CD4-positive, alpha-beta memory T cell (primary cell): ENCODE data around the gene NARS2. TPM values are rescaled to one million over a fixed set of nuclear protein-coding genes. Genes with fewer than 3 reads are reported as not detected.
"Not testable (repeated sequence)": the region's sequence is repeated elsewhere in the genome, so short reads cannot be mapped to it uniquely, and the experiment has no call there.

Experiments
- CTCF ChIA-PET: fragments of 350-600 bp; sonication (Branson Sonifier 250); formaldehyde crosslinking; loops from one replicate; lab custom pipeline; 2021; ENCODE audit warnings: inconsistent platforms; ENCODE audit not compliant: partially characterized antibody; lab: Charles Lee
- POLR2A ChIA-PET: fragments of 350-600 bp; sonication (Branson Sonifier 250); formaldehyde crosslinking; loops from one replicate; lab custom pipeline; 2021; ENCODE audit not compliant: partially characterized antibody; lab: Charles Lee
- DNase-seq, 5 donors: peaks; one replicate each; pipeline versions ENCODE4 v3.0.0 to v3.0.0-alpha.2; 2020 to 2022; ENCODE audit warnings: mixed read lengths in 1 of 5
- H3K27ac ChIP-seq: one replicate; pipeline ENCODE4 v1.7.0; 2013; ENCODE audit warnings: low read depth, low read length
- H3K27me3 ChIP-seq: 2 replicates; pipeline ENCODE4 v1.7.0; 2013; ENCODE audit warnings: mild to moderate bottlenecking, low read length, moderate library complexity; ENCODE audit not compliant: insufficient read depth
- H3K36me3 ChIP-seq: 2 replicates; pipeline ENCODE4 v1.7.0; 2013; ENCODE audit warnings: mild to moderate bottlenecking, low read length, moderate library complexity; ENCODE audit not compliant: insufficient read depth
- H3K4me1 ChIP-seq: 2 replicates; pipeline ENCODE4 v1.7.0; 2013; ENCODE audit warnings: mild to moderate bottlenecking, low read length, moderate library complexity; ENCODE audit not compliant: insufficient read depth
- H3K4me3 ChIP-seq, 2 donors: one replicate each; pipeline ENCODE4 v1.7.0; 2013; ENCODE audit warnings: low read length in 2 of 2, mild to moderate bottlenecking in 1 of 2
- H3K9me3 ChIP-seq, 2 donors: one replicate each; pipeline ENCODE4 v1.7.0; 2013; ENCODE audit warnings: low read length in 2 of 2, control low read depth in 1 of 2; ENCODE audit not compliant: control insufficient read depth in 1 of 2
- H3K27ac Mint-ChIP-seq, 7 donors: one replicate each; pipeline ENCODE4 v1.8.0; 2020 to 2021; ENCODE audit warnings: mixed read lengths in 7 of 7, mild to moderate bottlenecking in 6 of 7, inconsistent platforms in 3 of 7, moderate library complexity in 3 of 7
- H3K27me3 Mint-ChIP-seq, 2 donors: one replicate each; pipeline ENCODE4 v1.8.0; 2020 to 2021; ENCODE audit warnings: mixed read lengths in 2 of 2
- H3K36me3 Mint-ChIP-seq, 2 donors: one replicate each; pipeline ENCODE4 v1.8.0; 2020 to 2021; ENCODE audit warnings: mixed read lengths in 2 of 2, inconsistent platforms in 1 of 2, mild to moderate bottlenecking in 1 of 2
- H3K4me1 Mint-ChIP-seq, 4 donors: one replicate each; pipeline ENCODE4 v1.8.0; 2020 to 2021; ENCODE audit warnings: mixed read lengths in 4 of 4, mild to moderate bottlenecking in 1 of 4
- H3K4me3 Mint-ChIP-seq, 8 donors: one replicate each; pipeline ENCODE4 v1.8.0; 2020 to 2021; ENCODE audit warnings: mixed read lengths in 8 of 8, mild to moderate bottlenecking in 7 of 8, moderate library complexity in 6 of 8, inconsistent platforms in 3 of 8
- H3K9me3 Mint-ChIP-seq, 8 donors: one replicate each; pipeline ENCODE4 v1.8.0; 2020 to 2021; ENCODE audit warnings: mixed read lengths in 8 of 8, mild to moderate bottlenecking in 5 of 8, inconsistent platforms in 3 of 8, moderate library complexity in 1 of 8
- intact Hi-C: fragments of 100-400 bp; cut with micrococcal nuclease; formaldehyde crosslinking; loops from one replicate; pipeline ENCODE4 v1.15.1; 2023
- polyA plus RNA-seq, 2 donors: library from polyadenylated mRNA; unstranded; fragments of 300-500 nt; fragmentation: Illumina TruSeq; gene quantifications; one replicate each; pipeline ENCODE4 v1.2.3, GENCODE V29; 2021
- total RNA-seq, 2 experiments: library from RNA; stranded (reverse); gene quantifications; one replicate each; pipeline ENCODE4 v1.2.3, GENCODE V29; 2021

The NARS2 gene
- total and polyA plus RNA-seq, 4 experiments from 2014 or later = 14.3 to 18.4 (median 16.7) TPM

DNA sequence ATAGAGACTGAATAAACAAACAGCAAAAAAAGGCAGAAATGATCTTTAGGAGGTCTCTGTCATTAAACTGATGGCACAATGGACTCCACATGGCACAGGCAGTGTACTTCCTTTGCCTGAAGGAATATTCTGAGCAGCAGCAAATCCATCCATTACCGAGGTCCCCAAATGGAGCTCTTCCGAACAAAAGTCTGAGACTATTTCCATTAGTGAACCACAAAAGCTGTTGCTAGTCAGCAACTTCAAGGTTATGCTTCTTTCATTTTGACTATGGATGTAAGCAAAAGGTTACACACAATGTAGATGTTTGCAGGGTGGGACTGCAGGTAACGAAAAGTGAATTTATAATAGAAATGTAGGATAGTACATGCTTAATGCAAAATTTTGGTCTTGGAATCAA lies 14.5 kb downstream of the NARS2 start:
- Histone ChIP-seq H3K36me3 (no peaks in the 10 kb centered on the region), H3K4me1 (peaks cover 41% of the 10 kb centered on the region), H3K4me3 (no peak overlapping the region), H3K9me3 (no peaks in the 10 kb centered on the region), H3K27me3 (no peaks in the 10 kb centered on the region), H3K27ac (no peak overlapping the region)
- CTCF ChIA-PET = no interaction called here
- no peak for DNase-seq
- Mint-ChIP-seq H3K27ac (peak overlapping the region in 3 of 7 donors; percentile 19 to 74 (median 52)), H3K9me3 (no peaks in the 10 kb centered on the region), H3K4me3 (peak overlapping the region in 6 of 8 donors; percentile 10 to 58 (median 26)), H3K4me1 (peaks cover 16 to 61% (median 38%) of the 10 kb centered on the region in 4 donors), H3K36me3 (peaks cover 48 to 54% of the 10 kb centered on the region in 2 donors), H3K27me3 (no peaks in the 10 kb centered on the region)
- intact Hi-C loops = loop anchor here (10.0 kb wide), 1 partner anchor 485 kb away; the partner anchor contains the start of gene NDUFC2
- POLR2A ChIA-PET = interaction anchor here (0.9 kb wide), 1 partner anchor 15 kb away, joined by 3 read pairs; the partner anchor contains the start of gene NARS2

DNA sequence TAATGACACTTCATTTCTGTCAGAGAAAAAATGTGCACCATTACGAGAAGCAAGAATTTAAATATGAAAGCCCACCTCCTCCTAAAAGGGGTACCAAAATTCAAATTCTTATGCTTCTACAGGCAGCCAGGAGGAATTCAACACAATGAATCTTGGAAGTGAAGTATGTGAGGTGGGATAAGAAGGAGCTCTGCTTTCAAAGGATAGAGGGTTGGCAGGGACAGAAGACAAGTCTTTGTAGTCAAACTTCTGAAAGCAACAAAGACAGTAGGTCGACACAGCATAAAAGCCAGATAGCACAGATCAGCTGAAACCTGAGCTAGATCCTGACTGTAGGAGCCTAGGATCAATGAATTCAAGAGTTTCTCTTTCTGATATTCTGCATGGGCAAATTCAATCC lies 17.4 kb downstream of the NARS2 start:
- peak overlapping the region in 1 of 7 donors; percentile 22 for H3K27ac Mint-ChIP-seq
- H3K4me1 Mint-ChIP-seq = peaks cover 14 to 54% (median 30%) of the 10 kb centered on the region in 4 donors
- H3K4me3 Mint-ChIP-seq = no peak overlapping the region
- H3K9me3 Mint-ChIP-seq = no peaks in the 10 kb centered on the region
- CTCF ChIA-PET = no interaction called here
- Histone ChIP-seq H3K9me3 (no peaks in the 10 kb centered on the region), H3K4me3 (no peak overlapping the region), H3K27me3 (no peaks in the 10 kb centered on the region), H3K27ac (no peak overlapping the region), H3K36me3 (no peaks in the 10 kb centered on the region), H3K4me1 (peaks cover 33% of the 10 kb centered on the region)
- no peak for DNase-seq
- POLR2A ChIA-PET = no interaction called here
- H3K27me3 Mint-ChIP-seq = no peaks in the 10 kb centered on the region
- peaks cover 52 to 74% of the 10 kb centered on the region in 2 donors for H3K36me3 Mint-ChIP-seq
- intact Hi-C loops = no loop called here

DNA sequence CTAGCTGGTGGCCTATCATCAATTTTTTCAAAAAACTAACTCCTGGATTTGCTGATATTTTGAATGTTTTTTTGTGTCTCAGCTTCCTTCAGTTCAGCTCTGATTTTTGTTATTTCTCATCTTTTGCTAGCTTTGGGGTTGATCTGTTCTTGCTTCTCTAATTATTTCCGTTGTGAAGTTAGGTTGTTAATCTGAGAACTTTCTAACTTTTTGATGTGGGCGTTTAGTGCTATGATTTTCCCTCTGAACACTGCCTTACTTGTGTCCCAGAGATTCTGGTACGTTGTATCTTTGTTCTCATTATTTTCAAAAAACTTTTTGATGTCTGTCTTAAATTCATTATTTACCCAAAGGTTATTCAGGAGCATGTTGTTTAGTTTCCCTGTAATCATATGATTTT lies 19.1 kb downstream of the NARS2 start:
- peaks cover 7 to 38% (median 18%) of the 10 kb centered on the region in 4 donors for H3K4me1 Mint-ChIP-seq
- H3K36me3 Mint-ChIP-seq = peaks cover 58 to 72% of the 10 kb centered on the region in 2 donors
- no peak overlapping the region for H3K4me3 ChIP-seq
- H3K27me3 ChIP-seq = no peaks in the 10 kb centered on the region
- H3K4me3 Mint-ChIP-seq = no peak overlapping the region
- H3K27ac ChIP-seq = no peak overlapping the region
- H3K27me3 Mint-ChIP-seq = no peaks in the 10 kb centered on the region
- H3K9me3 ChIP-seq = no peaks in the 10 kb centered on the region
- peaks cover 17% of the 10 kb centered on the region for H3K4me1 ChIP-seq
- intact Hi-C loops = no loop called here
- peak overlapping the region in 3 of 7 donors; percentile 27 to 70 (median 62) for H3K27ac Mint-ChIP-seq
- ChIA-PET POLR2A (interaction anchor here (0.6 kb wide), 1 partner anchor 306 kb away, joined by 3 read pairs; no protein-coding TSS in a partner anchor), CTCF (interaction anchor here (1.1 kb wide), 1 partner anchor 9 kb away, joined by 5 read pairs; no protein-coding TSS in a partner anchor)
- no peaks in the 10 kb centered on the region for H3K36me3 ChIP-seq
- no peaks in the 10 kb centered on the region for H3K9me3 Mint-ChIP-seq
- no peak for DNase-seq

DNA sequence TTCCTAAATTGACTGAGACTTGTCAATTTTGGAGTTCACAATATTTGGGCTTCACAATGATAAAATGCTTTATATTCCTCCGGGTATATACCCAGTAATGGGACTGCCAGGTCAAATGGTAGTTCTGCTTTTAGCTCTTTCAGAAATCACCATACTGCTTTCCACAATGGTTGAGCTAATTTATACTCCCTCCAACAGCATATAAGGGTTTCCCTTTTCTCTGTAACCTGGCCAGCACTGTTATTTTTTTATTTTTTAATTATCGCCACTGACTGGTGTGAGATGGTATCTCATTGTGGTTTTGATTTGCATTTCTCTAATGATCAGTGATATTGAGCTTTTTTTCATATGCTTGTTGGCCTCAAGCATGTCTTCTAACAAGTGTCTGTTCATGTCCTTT lies 21.8 kb downstream of the NARS2 start:
- Mint-ChIP-seq H3K36me3 (peaks cover 43 to 60% of the 10 kb centered on the region in 2 donors), H3K9me3 (no peaks in the 10 kb centered on the region)

DNA sequence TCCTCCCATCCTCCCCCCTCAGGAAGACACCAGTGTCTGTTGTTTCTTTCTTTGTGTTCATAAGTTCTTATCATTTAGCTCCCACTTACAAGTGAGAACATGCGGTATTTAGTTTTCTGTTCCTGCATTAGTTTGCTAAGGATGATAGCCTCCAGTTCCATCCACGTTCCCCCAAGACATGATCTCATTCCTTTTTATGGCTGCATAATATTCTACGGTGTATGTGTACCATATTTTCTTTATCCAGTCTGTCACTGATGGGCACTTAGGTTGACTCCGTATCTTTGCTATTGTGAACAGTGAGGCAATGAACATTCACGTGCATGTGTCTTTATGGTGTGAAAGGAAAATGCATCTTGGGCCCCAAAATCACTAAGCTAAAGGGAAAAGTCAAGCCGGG lies 22.5 kb downstream of the NARS2 start:
- DNase-seq, H3K27me3 Mint-ChIP-seq, H3K4me3 Mint-ChIP-seq, H3K4me3 ChIP-seq, H3K27me3 ChIP-seq, H3K4me1 ChIP-seq, H3K9me3 ChIP-seq, H3K27ac ChIP-seq, H3K9me3 Mint-ChIP-seq, POLR2A ChIA-PET, H3K36me3 ChIP-seq, intact Hi-C loops, H3K27ac Mint-ChIP-seq: not testable (repeated sequence)
- CTCF ChIA-PET = interaction anchor here (1.5 to 3.1 kb wide), 3 partner anchors 11 to 136 kb away, joined by 3 to 13 read pairs (median 4); no protein-coding TSS in a partner anchor
- Mint-ChIP-seq H3K4me1 (peaks cover 0 to 23% (median 7%) of the 10 kb centered on the region in 4 donors), H3K36me3 (peaks cover 42 to 58% of the 10 kb centered on the region in 2 donors)

More for the DNA sequence above, 21.8 kb downstream of the NARS2 start:
- Histone ChIP-seq H3K27me3 (no peaks in the 10 kb centered on the region), H3K36me3 (no peaks in the 10 kb centered on the region), H3K4me1 (peaks cover 5% of the 10 kb centered on the region), H3K27ac (no peak overlapping the region), H3K4me3 (no peak overlapping the region), H3K9me3 (no peaks in the 10 kb centered on the region)
- Mint-ChIP-seq H3K4me1 (peaks cover 0 to 24% (median 7%) of the 10 kb centered on the region in 4 donors), H3K4me3 (no peak overlapping the region), H3K27ac (no peak overlapping the region), H3K27me3 (no peaks in the 10 kb centered on the region)
- ChIA-PET POLR2A (interaction anchor here (1.0 kb wide), 1 partner anchor 12 kb away, joined by 7 read pairs; no protein-coding TSS in a partner anchor), CTCF (interaction anchor here (1.5 to 3.1 kb wide), 3 partner anchors 10 to 137 kb away, joined by 3 to 13 read pairs (median 4); no protein-coding TSS in a partner anchor)
- intact Hi-C loops = no loop called here
- no peak for DNase-seq

DNA sequence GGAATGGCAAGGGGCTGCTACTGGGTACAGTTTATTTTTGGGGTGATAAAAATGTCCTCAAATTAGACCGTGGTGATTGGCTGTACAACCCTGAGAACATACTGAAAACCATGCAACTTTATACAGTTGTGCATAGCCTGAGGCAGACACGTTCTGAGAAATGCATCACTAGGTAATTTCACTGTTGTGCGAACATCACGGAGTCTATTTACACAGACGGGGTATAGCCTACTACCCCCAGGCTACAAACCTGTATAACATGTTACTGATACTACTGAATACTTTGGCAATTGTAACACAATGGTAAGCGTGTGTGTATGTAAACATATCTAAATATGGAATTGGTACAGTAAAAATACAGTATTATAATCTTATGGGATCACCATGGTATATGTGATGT lies 23.6 kb downstream of the NARS2 start:
- peaks cover 4% of the 10 kb centered on the region for H3K4me1 ChIP-seq
- H3K4me3 ChIP-seq = no peak overlapping the region
- Mint-ChIP-seq H3K27me3 (no peaks in the 10 kb centered on the region), H3K4me3 (no peak overlapping the region), H3K9me3 (no peaks in the 10 kb centered on the region), H3K36me3 (peaks cover 33 to 47% of the 10 kb centered on the region in 2 donors), H3K4me1 (peaks cover 0 to 12% (median 5%) of the 10 kb centered on the region in 4 donors), H3K27ac (no peak overlapping the region)
- H3K9me3 ChIP-seq = no peaks in the 10 kb centered on the region
- intact Hi-C loops = no loop called here
- no peaks in the 10 kb centered on the region for H3K27me3 ChIP-seq
- ChIA-PET POLR2A (no interaction called here), CTCF (interaction anchor here (3.1 kb wide), 1 partner anchor 13 kb away, joined by 13 read pairs; no protein-coding TSS in a partner anchor)
- no peak for DNase-seq
- no peak overlapping the region for H3K27ac ChIP-seq
- no peaks in the 10 kb centered on the region for H3K36me3 ChIP-seq

DNA sequence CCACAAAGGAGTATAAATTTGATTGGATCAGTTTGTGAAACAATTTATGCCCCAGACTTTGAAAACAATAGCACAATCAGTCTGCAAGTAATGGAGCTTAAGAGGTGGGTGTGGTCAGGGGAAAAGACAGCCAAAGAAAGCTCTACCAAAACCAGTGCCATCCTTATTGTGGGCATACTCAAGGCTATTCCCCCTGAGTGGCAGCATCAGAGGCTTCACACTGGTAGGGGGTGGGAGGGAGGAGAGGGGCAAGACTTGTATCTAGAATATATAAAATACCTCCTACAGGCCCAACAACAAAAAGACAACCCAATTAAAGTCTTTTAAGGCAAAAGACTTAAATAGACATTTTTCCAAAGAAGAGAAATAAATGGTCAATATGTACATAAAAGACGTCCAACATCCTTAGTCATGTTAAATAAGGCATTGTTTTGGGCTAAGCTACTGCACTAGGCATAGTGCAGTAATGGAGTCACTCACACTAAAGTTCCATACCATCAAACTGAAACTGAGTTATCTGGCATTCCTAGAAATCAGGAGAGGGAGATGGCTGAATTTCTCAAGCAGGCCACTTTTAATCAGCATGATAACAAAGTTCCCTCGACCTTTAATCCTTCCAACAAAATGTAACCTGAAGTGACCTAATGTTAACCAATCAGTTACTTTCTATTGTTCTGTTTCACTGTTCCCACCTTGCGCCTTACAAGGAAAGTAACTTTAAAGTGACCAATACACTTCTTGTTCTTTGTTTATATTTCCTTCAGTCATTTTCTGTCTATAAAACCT lies 24.8 kb downstream of the NARS2 start:
- no peaks in the 10 kb centered on the region for H3K4me1 ChIP-seq
- H3K27ac ChIP-seq = no peak overlapping the region
- no peak overlapping the region for H3K4me3 ChIP-seq
- no peaks in the 10 kb centered on the region for H3K9me3 ChIP-seq
- H3K4me3 Mint-ChIP-seq = no peak overlapping the region
- no peaks in the 10 kb centered on the region for H3K27me3 Mint-ChIP-seq
- no peaks in the 10 kb centered on the region for H3K9me3 Mint-ChIP-seq
- H3K36me3 ChIP-seq = no peaks in the 10 kb centered on the region
- intact Hi-C loops = no loop called here
- H3K4me1 Mint-ChIP-seq = peaks cover 0 to 3% (median 0%) of the 10 kb centered on the region in 4 donors
- ChIA-PET POLR2A (no interaction called here), CTCF (interaction anchor here (0.9 to 3.1 kb wide), 2 partner anchors 15 to 134 kb away, joined by 3 to 13 read pairs; no protein-coding TSS in a partner anchor)
- H3K27me3 ChIP-seq = no peaks in the 10 kb centered on the region
- peak overlapping the region in 1 of 7 donors; percentile 34 for H3K27ac Mint-ChIP-seq
- DNase-seq = no peak
- H3K36me3 Mint-ChIP-seq = peaks cover 25 to 35% of the 10 kb centered on the region in 2 donors
